Measurements from ENCODE around the gene TBX21. TPM values are rescaled to one million over a fixed set of nuclear protein-coding genes. Genes with fewer than 3 reads are reported as not detected.
A peak's percentile ranks its signal among the peaks of the same experiment; 100 is the strongest.

TBX21 gene
- total RNA-seq, 1 experiment from 2014 or later: 0.15 TPM

GRCh38 chr17:47685556-47686275 is 47.3 kb upstream of the TBX21 start:
- TF ChIP-seq TCF7 (CRISPR knock-in tag; IDR thresholded peaks at IDR 0.05; ENCODE audit: low read depth) (no peak), EMX1 (CRISPR knock-in tag; IDR thresholded peaks at IDR 0.05) (0 out of 2 replicates have a peak, but pooled peaks have one; percentile 5), ZNF121 (CRISPR knock-in tag; IDR thresholded peaks at IDR 0.05) (no peak), ETV6 (CRISPR knock-in tag; IDR thresholded peaks at IDR 0.05) (no peak), ZNF671 (CRISPR knock-in tag; IDR thresholded peaks at IDR 0.05) (0 out of 2 replicates have a peak, but pooled peaks have one; percentile 7), ELF4 (CRISPR knock-in tag; IDR thresholded peaks at IDR 0.05; ENCODE audit: low read depth) (no peak)
- TF ChIP-seq, protein P1, sequence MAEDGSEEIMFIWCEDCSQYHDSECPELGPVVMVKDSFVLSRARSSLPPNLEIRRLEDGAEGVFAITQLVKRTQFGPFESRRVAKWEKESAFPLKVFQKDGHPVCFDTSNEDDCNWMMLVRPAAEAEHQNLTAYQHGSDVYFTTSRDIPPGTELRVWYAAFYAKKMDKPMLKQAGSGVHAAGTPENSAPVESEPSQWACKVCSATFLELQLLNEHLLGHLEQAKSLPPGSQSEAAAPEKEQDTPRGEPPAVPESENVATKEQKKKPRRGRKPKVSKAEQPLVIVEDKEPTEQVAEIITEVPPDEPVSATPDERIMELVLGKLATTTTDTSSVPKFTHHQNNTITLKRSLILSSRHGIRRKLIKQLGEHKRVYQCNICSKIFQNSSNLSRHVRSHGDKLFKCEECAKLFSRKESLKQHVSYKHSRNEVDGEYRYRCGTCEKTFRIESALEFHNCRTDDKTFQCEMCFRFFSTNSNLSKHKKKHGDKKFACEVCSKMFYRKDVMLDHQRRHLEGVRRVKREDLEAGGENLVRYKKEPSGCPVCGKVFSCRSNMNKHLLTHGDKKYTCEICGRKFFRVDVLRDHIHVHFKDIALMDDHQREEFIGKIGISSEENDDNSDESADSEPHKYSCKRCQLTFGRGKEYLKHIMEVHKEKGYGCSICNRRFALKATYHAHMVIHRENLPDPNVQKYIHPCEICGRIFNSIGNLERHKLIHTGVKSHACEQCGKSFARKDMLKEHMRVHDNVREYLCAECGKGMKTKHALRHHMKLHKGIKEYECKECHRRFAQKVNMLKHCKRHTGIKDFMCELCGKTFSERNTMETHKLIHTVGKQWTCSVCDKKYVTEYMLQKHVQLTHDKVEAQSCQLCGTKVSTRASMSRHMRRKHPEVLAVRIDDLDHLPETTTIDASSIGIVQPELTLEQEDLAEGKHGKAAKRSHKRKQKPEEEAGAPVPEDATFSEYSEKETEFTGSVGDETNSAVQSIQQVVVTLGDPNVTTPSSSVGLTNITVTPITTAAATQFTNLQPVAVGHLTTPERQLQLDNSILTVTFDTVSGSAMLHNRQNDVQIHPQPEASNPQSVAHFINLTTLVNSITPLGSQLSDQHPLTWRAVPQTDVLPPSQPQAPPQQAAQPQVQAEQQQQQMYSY (CRISPR knock-in tag; IDR thresholded peaks at IDR 0.05): no peak
- Mint-ChIP-seq H3K9me3 (no peaks in the 10 kb centered on the region), H3K27me3 (ENCODE audit: low read depth) (no peaks in the 10 kb centered on the region), H3K4me3 (no peak overlapping the region), H3K4me1 (peaks cover 31% of the 10 kb centered on the region), H3K36me3 (peaks cover 28% of the 10 kb centered on the region), H3K27ac (peak overlapping the region; percentile 82)
- DNase-seq (ENCODE audit: low spot score): no peak
- POLR2A ChIA-PET: interaction anchor here (1.0 kb wide), 1 partner anchor 36 kb away, joined by 3 read pairs; the partner anchor contains the start of gene KPNB1
- no peak for ATAC-seq
- CTCF ChIA-PET: interaction anchor here (0.8 kb wide), 1 partner anchor 13 kb away, joined by 6 read pairs; no protein-coding TSS in a partner anchor

GRCh38 chr17:47686276-47686635 is 46.8 kb upstream of the TBX21 start:
- Mint-ChIP-seq H3K4me1 (peaks cover 31% of the 10 kb centered on the region), H3K36me3 (peaks cover 26% of the 10 kb centered on the region), H3K27ac (peak overlapping the region; percentile 82), H3K9me3 (no peaks in the 10 kb centered on the region), H3K27me3 (ENCODE audit: low read depth) (no peaks in the 10 kb centered on the region), H3K4me3 (no peak overlapping the region)
- DNase-seq (ENCODE audit: low spot score) (no peak), ATAC-seq (no peak)
- ChIA-PET CTCF (interaction anchor here (0.8 kb wide), 1 partner anchor 13 kb away, joined by 6 read pairs; no protein-coding TSS in a partner anchor), POLR2A (interaction anchor here (1.0 kb wide), 1 partner anchor 37 kb away, joined by 3 read pairs; the partner anchor contains the start of gene KPNB1)
- TF ChIP-seq USF1 (CRISPR knock-in tag; IDR thresholded peaks at IDR 0.05): no peak
- no peak for TF ChIP-seq AR (CRISPR knock-in tag; IDR thresholded peaks at IDR 0.05)
- TF ChIP-seq ZBTB21 (CRISPR knock-in tag; IDR thresholded peaks at IDR 0.05; ENCODE audit: borderline replicate concordance): no peak
- TF ChIP-seq, protein P2, sequence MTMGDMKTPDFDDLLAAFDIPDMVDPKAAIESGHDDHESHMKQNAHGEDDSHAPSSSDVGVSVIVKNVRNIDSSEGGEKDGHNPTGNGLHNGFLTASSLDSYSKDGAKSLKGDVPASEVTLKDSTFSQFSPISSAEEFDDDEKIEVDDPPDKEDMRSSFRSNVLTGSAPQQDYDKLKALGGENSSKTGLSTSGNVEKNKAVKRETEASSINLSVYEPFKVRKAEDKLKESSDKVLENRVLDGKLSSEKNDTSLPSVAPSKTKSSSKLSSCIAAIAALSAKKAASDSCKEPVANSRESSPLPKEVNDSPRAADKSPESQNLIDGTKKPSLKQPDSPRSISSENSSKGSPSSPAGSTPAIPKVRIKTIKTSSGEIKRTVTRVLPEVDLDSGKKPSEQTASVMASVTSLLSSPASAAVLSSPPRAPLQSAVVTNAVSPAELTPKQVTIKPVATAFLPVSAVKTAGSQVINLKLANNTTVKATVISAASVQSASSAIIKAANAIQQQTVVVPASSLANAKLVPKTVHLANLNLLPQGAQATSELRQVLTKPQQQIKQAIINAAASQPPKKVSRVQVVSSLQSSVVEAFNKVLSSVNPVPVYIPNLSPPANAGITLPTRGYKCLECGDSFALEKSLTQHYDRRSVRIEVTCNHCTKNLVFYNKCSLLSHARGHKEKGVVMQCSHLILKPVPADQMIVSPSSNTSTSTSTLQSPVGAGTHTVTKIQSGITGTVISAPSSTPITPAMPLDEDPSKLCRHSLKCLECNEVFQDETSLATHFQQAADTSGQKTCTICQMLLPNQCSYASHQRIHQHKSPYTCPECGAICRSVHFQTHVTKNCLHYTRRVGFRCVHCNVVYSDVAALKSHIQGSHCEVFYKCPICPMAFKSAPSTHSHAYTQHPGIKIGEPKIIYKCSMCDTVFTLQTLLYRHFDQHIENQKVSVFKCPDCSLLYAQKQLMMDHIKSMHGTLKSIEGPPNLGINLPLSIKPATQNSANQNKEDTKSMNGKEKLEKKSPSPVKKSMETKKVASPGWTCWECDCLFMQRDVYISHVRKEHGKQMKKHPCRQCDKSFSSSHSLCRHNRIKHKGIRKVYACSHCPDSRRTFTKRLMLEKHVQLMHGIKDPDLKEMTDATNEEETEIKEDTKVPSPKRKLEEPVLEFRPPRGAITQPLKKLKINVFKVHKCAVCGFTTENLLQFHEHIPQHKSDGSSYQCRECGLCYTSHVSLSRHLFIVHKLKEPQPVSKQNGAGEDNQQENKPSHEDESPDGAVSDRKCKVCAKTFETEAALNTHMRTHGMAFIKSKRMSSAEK (CRISPR knock-in tag; IDR thresholded peaks at IDR 0.05; ENCODE audit: borderline replicate concordance): no peak
- TF ChIP-seq MXD4 (CRISPR knock-in tag; IDR thresholded peaks at IDR 0.05; ENCODE audit: borderline replicate concordance): no peak
- TF ChIP-seq NR1H2 (CRISPR knock-in tag; IDR thresholded peaks at IDR 0.05): no peak
- TF ChIP-seq NFYB (CRISPR knock-in tag; conservative IDR thresholded peaks at IDR 0.05; ENCODE audit: low read depth): no peak
- TF ChIP-seq, protein P3, sequence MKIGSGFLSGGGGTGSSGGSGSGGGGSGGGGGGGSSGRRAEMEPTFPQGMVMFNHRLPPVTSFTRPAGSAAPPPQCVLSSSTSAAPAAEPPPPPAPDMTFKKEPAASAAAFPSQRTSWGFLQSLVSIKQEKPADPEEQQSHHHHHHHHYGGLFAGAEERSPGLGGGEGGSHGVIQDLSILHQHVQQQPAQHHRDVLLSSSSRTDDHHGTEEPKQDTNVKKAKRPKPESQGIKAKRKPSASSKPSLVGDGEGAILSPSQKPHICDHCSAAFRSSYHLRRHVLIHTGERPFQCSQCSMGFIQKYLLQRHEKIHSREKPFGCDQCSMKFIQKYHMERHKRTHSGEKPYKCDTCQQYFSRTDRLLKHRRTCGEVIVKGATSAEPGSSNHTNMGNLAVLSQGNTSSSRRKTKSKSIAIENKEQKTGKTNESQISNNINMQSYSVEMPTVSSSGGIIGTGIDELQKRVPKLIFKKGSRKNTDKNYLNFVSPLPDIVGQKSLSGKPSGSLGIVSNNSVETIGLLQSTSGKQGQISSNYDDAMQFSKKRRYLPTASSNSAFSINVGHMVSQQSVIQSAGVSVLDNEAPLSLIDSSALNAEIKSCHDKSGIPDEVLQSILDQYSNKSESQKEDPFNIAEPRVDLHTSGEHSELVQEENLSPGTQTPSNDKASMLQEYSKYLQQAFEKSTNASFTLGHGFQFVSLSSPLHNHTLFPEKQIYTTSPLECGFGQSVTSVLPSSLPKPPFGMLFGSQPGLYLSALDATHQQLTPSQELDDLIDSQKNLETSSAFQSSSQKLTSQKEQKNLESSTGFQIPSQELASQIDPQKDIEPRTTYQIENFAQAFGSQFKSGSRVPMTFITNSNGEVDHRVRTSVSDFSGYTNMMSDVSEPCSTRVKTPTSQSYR (CRISPR knock-in tag; IDR thresholded peaks at IDR 0.05): no peak
- no peak for TF ChIP-seq KAT7 (CRISPR knock-in tag; IDR thresholded peaks at IDR 0.05; ENCODE audit: borderline replicate concordance)
- no peak for TF ChIP-seq ZNF317 (CRISPR knock-in tag; IDR thresholded peaks at IDR 0.05; ENCODE audit: borderline replicate concordance, low read depth)
- TF ChIP-seq ZNF232 (CRISPR knock-in tag; IDR thresholded peaks at IDR 0.05): no peak
- no peak for TF ChIP-seq ZMAT4 (CRISPR knock-in tag; IDR thresholded peaks at IDR 0.05)
- no peak for TF ChIP-seq JUN (CRISPR knock-in tag; IDR thresholded peaks at IDR 0.05)
